Measurements from ENCODE around the gene NECTIN2.
"Not testable (repeated sequence)": the region's sequence is repeated elsewhere in the genome, so short reads cannot be mapped to it uniquely, and the experiment has no call there.

The NECTIN2 gene

GRCh38 chr19:44887648-44888047 lies 41.6 kb downstream of the NECTIN2 start:
- TF ChIP-seq EZH2phosphoT487 (IDR thresholded peaks at IDR 0.05; ENCODE audit: low read length) (no peak), EZH2 (optimal IDR thresholded peaks at IDR 0.05; ENCODE audit: low read depth, low read length) (no peak)
- TF ChIP-seq, protein P1, sequence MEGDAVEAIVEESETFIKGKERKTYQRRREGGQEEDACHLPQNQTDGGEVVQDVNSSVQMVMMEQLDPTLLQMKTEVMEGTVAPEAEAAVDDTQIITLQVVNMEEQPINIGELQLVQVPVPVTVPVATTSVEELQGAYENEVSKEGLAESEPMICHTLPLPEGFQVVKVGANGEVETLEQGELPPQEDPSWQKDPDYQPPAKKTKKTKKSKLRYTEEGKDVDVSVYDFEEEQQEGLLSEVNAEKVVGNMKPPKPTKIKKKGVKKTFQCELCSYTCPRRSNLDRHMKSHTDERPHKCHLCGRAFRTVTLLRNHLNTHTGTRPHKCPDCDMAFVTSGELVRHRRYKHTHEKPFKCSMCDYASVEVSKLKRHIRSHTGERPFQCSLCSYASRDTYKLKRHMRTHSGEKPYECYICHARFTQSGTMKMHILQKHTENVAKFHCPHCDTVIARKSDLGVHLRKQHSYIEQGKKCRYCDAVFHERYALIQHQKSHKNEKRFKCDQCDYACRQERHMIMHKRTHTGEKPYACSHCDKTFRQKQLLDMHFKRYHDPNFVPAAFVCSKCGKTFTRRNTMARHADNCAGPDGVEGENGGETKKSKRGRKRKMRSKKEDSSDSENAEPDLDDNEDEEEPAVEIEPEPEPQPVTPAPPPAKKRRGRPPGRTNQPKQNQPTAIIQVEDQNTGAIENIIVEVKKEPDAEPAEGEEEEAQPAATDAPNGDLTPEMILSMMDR (IDR thresholded peaks at IDR 0.05; ENCODE audit: low read length): no peak
- no peak for DNase-seq
- H3K4me3 ChIP-seq (ENCODE audit: low read length): no peak overlapping the region
- H3K36me3 ChIP-seq (replicated peaks; ENCODE audit: insufficient read depth, low read length): no peaks in the 10 kb centered on the region
- H3K9me2 ChIP-seq (replicated peaks; ENCODE audit: insufficient read depth, low read length): no peaks in the 10 kb centered on the region
- no peaks in the 10 kb centered on the region for H4K20me1 ChIP-seq (ENCODE audit: insufficient read depth, low read length)
- no peak overlapping the region for H2AFZ ChIP-seq (ENCODE audit: low read length)
- no peaks in the 10 kb centered on the region for H3K9me3 ChIP-seq (replicated peaks; ENCODE audit: insufficient read depth, low read length)
- H3K27me3 ChIP-seq (replicated peaks; ENCODE audit: insufficient read depth, low read length): peaks cover 39% of the 10 kb centered on the region
- H3K27ac ChIP-seq (ENCODE audit: low read length): no peak overlapping the region
- no peak overlapping the region for H3K9ac ChIP-seq (ENCODE audit: low read length)
- H3K79me2 ChIP-seq (ENCODE audit: low read length): peaks cover 16% of the 10 kb centered on the region
- H3F3A ChIP-seq (ENCODE audit: insufficient read depth, low read length): peaks cover 9% of the 10 kb centered on the region
- no peak overlapping the region for H3K4me2 ChIP-seq (ENCODE audit: low read depth, low read length)
- H3K4me1 ChIP-seq (ENCODE audit: low read length): 0 out of 2 replicates have a peak, but pooled peaks cover 6% of the 10 kb centered on the region

GRCh38 chr19:44888335-44888734 lies 42.2 kb downstream of the NECTIN2 start:
- H3F3A ChIP-seq (ENCODE audit: insufficient read depth, low read length); H3K9ac ChIP-seq (ENCODE audit: low read length); H4K20me1 ChIP-seq (ENCODE audit: insufficient read depth, low read length); DNase-seq; H3K36me3 ChIP-seq (replicated peaks; ENCODE audit: insufficient read depth, low read length); H3K4me3 ChIP-seq (ENCODE audit: low read length); H3K4me2 ChIP-seq (ENCODE audit: low read depth, low read length); H3K9me2 ChIP-seq (replicated peaks; ENCODE audit: insufficient read depth, low read length); H2AFZ ChIP-seq (ENCODE audit: low read length); H3K4me1 ChIP-seq (ENCODE audit: low read length); H3K9me3 ChIP-seq (replicated peaks; ENCODE audit: insufficient read depth, low read length); H3K27ac ChIP-seq (ENCODE audit: low read length): not testable (repeated sequence)
- peaks cover 32% of the 10 kb centered on the region for H3K27me3 ChIP-seq (replicated peaks; ENCODE audit: insufficient read depth, low read length)
- peaks cover 23% of the 10 kb centered on the region for H3K79me2 ChIP-seq (ENCODE audit: low read length)

DNA sequence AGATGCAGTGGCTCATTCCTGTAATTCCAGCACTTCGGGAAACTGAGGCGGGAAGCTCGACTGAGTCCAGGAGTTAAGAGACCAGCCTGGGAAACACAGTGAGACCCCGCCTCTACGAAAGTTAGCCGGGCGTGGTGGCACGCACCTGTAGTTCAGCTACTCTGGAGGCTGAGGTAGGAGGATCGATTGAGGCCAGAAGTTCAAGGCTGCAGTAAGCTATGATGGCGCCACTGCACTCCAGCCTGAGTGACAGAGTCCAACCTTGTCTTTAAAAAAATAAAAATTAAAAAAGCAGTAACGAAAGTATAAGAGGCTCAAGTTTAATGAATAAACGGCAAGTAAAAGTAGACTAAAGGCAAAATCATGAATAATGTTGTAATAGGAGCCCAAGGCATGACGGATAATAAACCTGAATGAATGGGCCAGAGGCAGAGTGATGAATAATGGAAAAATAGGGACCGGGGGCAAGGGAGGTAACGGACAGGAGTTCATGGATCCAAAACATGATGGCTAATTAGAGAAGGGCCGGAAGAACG lies 43.8 kb downstream of the NECTIN2 start:
- Histone ChIP-seq H3K36me3 (replicated peaks; ENCODE audit: insufficient read depth, low read length) (peaks cover 8% of the 10 kb centered on the region), H2AFZ (ENCODE audit: low read length) (peak overlapping the region; percentile 96)
- TF ChIP-seq, protein P1 (IDR thresholded peaks at IDR 0.05; ENCODE audit: low read length): no peak
- TF ChIP-seq EZH2 (optimal IDR thresholded peaks at IDR 0.05; ENCODE audit: low read depth, low read length) (no peak), EZH2phosphoT487 (IDR thresholded peaks at IDR 0.05; ENCODE audit: low read length) (no peak)

GRCh38 chr19:44890366-44891015 lies 44.4 kb downstream of the NECTIN2 start:
- peaks cover 13% of the 10 kb centered on the region for H3K27me3 ChIP-seq (replicated peaks; ENCODE audit: insufficient read depth, low read length)
- H3K36me3 ChIP-seq (replicated peaks; ENCODE audit: insufficient read depth, low read length): peaks cover 11% of the 10 kb centered on the region
- no peak for TF ChIP-seq EZH2 (optimal IDR thresholded peaks at IDR 0.05; ENCODE audit: low read depth, low read length)
- no peak for TF ChIP-seq EZH2phosphoT487 (IDR thresholded peaks at IDR 0.05; ENCODE audit: low read length)
- H3K4me2 ChIP-seq (ENCODE audit: low read depth, low read length): peak overlapping the region; percentile 96
- DNase-seq: peak; percentile 100
- H3K79me2 ChIP-seq (ENCODE audit: low read length): peaks cover 39% of the 10 kb centered on the region
- H3F3A ChIP-seq (ENCODE audit: insufficient read depth, low read length): peaks cover 9% of the 10 kb centered on the region
- peak overlapping the region; percentile 82 for H3K9ac ChIP-seq (ENCODE audit: low read length)
- peak overlapping the region; percentile 94 for H3K27ac ChIP-seq (ENCODE audit: low read length)
- no peaks in the 10 kb centered on the region for H3K9me3 ChIP-seq (replicated peaks; ENCODE audit: insufficient read depth, low read length)
- peak overlapping the region; percentile 96 for H2AFZ ChIP-seq (ENCODE audit: low read length)
- H3K9me2 ChIP-seq (replicated peaks; ENCODE audit: insufficient read depth, low read length): no peaks in the 10 kb centered on the region
- peak overlapping the region; percentile 66 for H3K4me3 ChIP-seq (ENCODE audit: low read length)
- H3K4me1 ChIP-seq (ENCODE audit: low read length): 0 out of 2 replicates have a peak, but pooled peaks cover 6% of the 10 kb centered on the region
- no peaks in the 10 kb centered on the region for H4K20me1 ChIP-seq (ENCODE audit: insufficient read depth, low read length)

More for the DNA sequence above, 43.8 kb downstream of the NECTIN2 start:
- Histone ChIP-seq H3K9me2 (replicated peaks; ENCODE audit: insufficient read depth, low read length) (no peaks in the 10 kb centered on the region), H3K27me3 (replicated peaks; ENCODE audit: insufficient read depth, low read length) (peaks cover 17% of the 10 kb centered on the region), H3K4me2 (ENCODE audit: low read depth, low read length) (peak overlapping the region; percentile 96), H3K4me3 (ENCODE audit: low read length) (peak overlapping the region; percentile 66), H3K9me3 (replicated peaks; ENCODE audit: insufficient read depth, low read length) (no peaks in the 10 kb centered on the region), H3K79me2 (ENCODE audit: low read length) (peaks cover 36% of the 10 kb centered on the region), H3K27ac (ENCODE audit: low read length) (peak overlapping the region; percentile 94), H3F3A (ENCODE audit: insufficient read depth, low read length) (peaks cover 9% of the 10 kb centered on the region), H4K20me1 (ENCODE audit: insufficient read depth, low read length) (no peaks in the 10 kb centered on the region), H3K4me1 (ENCODE audit: low read length) (0 out of 2 replicates have a peak, but pooled peaks cover 6% of the 10 kb centered on the region), H3K9ac (ENCODE audit: low read length) (peak overlapping the region; percentile 82)
- no peak for DNase-seq
